IPS DF 4.7 (cell line): Measurements from ENCODE around the gene GID8.

Experiments used
- DNase-seq: peaks from one replicate; pipeline ENCODE4 v3.0.0-alpha.2; 2013; ENCODE audit warnings: low spot score; ENCODE audit errors: extremely low read depth

Gene GID8

GRCh38 chr20:62969179-62969760 is 31.3 kb downstream of the GID8 start:
- no peak for DNase-seq

DNA sequence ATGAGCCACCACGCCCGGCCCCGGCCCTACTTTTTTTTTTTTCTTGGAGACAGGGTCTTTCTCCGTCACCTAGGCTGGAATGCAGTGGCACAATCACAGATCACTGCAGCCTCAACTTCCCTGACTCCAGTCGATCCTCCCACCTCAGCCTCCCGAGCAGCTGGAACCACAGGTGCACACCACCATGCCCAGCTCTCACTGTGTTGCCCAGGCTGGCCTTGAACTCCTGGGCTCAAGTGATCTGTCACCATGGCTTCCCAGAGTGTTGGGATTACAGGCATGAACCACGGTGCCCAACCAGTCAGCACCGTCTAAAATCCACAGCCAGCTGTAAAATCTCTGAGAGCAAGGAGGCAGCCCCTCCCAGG is 32.0 kb downstream of the GID8 start:
- DNase-seq = no peak

DNA sequence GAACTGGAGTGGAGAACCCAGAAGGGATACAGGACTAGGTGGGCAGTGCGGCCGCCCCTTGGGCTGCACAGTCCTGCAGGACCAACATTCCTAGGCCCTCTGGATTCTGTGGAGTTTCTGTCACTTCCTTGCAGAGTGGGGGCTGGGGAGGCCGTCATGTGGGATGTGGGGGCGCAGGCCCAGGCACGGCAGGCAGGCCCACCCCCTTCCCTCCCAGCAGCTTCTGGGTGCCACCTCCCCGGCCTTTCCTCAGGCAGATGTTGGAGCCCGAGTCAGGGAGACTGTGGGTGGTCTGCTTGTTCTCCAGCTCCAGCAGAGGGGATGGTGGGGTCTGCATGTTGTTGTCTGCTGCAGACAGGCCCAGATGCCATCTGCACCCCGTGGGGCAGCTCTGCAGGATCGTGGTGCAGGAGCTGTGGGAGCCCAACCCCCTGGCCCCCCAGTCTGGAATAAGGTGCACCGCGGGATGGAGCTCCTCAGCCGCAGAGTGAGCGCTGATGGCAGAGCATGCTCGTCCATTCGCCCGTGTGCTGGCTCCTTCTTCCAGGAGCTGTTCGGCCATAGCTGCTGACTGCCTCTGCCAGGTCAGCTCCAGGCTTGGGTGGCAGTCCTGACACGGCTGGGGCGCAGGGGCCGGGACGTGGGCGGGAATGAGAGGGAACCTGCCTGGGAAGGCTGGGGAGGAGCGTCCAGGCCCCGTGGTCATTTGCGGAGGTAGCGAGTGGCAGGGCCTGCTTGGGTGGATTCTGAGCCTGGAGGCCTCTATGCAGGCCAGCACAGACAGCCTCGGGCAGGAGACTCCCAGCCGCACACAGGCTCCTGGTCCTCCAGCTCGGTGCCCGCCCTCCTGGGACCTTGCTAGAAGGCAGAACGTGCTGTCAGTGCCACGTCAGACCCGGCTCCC is 32.6 kb downstream of the GID8 start:
- no peak for DNase-seq

- DNase-seq = no peak
Measured at GRCh38 chr20:62971211-62971949, 33.4 kb downstream of the GID8 start.

- peak; percentile 46 for DNase-seq
Measured at GRCh38 chr20:62971950-62972844, 34.2 kb downstream of the GID8 start.

DNA sequence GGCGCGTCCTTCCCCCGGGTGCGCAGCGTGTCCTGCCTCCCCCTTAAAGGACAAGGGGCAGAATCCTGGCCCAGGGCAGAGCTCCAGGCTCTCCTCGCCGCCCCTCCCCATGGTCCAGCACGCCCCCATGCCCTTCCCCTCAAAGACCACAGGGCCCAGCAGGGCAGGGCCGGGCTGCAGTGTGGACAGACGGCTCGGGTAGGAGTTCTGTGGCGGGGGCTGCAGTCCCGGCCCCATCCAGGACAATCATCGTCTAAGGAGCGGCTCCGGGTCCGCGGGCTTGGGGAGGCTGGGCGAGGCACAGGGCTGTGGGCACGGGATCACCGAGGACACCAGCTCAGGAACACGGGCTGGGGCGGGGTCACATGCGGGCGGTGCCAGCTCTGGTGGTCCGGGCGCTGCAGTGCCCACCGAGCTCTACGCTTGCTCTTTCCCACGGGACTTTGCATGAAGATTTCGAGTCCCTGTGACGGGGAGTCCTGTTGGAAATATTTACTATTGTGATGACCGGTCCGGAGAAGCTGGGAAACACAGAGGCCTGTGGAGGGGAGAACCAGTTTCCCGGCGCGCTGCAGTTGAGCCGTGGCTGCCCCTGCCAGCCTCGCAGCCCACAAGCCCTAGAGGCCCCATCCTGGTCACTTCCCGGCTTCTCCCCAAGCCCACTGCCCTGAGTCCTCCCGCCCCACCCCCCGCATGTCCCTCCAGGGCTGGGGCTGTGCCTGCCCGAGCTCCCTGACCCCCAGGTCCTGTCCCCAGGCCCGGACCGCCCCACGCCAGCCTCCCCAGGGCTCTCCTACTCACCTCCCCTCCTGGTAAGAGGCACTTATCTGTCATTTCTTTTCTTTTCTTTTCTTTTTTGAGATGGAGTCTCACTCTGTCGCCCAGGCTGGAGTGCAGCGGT is 35.1 kb downstream of the GID8 start:
- no peak for DNase-seq

DNA sequence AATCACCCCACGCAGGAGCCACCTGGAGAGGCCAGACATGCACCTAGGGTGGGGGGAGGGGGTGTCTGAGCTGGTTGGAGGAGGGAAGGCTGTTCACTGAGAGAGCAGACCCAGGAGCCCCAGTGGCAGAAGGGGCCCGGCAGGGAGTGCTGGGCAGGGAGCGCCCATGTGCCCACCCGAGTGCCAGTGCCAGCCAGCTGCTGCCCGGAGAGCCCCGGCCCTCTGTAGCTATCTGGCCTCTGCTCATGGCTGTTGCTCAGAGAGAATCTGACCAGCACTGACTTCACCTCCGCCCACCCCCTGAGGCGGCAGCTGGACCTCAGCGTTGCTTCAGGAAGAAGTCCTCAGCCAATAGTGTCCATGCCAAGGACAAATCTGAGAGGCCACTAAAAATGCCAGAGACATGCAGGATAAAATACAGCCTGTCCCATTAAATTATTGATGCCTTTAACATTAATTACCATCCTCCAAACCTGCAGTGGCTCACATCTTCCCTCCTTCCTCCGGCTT is 37.4 kb downstream of the GID8 start:
- DNase-seq = no peak

- DNase-seq = no peak
Measured at GRCh38 chr20:62975812-62976508, 38.0 kb downstream of the GID8 start.

- no peak for DNase-seq
Measured at GRCh38 chr20:62976886-62977285, 38.9 kb downstream of the GID8 start.

DNA sequence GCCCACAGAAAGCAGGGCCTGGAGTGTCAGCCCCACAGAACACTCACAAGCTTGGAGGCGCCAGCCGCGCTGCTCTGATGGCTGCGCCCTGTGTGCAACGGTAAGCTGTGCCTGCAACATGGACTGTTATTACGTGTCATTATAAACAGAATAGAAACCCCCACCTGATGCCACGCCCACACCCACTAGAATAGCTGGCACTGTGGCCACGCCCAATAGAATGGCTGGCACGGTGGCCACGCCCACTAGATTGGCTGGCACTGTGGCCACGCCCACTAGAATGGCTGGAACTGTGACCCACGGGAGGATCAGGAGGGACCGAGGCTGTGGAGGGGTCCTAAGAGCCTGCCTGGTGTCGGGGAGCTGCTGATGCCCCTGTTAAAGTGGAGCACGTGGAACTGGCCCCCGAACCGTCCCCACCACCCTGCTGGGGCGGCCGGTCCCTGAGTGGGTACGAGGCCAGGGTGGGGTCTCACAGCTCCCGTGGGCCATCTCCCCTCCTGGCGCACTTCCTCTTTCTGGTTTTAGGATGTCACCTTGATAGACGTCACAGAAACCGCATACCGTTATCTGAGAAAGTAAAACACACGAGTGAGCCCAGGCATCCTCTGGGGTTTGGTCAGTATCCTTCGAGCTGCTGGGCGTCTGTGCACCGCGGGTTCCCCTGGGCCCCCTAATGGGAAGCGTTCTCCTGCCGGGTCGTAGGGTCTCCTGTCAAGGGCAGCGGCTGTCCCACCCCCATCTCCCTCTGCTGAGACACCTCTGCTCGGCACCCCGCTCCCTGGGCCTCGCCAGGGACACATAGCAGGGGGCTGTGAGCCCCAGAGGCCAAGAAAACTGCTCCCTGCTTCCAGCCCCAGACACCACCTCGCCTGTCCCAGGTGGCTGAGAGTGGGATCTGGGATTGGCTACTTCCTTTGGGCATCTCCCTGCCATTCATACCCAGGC is 39.9 kb downstream of the GID8 start:
- DNase-seq = no peak

DNA sequence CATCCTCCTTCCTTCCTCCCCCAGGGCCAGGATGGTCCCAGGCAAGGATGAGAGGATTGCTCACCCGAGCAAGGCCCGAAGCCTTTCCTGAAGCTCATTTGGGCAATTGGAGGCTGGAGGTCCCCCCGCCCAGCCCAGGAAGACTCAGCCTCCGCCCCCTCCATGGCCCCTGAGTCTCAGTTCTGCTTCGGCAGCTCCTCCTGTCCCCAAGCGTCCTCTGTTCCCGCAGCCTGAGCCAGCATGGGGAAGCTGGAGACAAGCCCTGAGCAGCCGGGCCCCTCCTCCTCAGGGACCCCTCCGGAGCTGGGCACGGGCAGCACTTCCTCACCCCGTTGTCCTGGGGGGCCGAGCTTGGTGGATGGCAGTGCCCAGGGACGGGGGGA is 40.6 kb downstream of the GID8 start:
- no peak for DNase-seq

DNA sequence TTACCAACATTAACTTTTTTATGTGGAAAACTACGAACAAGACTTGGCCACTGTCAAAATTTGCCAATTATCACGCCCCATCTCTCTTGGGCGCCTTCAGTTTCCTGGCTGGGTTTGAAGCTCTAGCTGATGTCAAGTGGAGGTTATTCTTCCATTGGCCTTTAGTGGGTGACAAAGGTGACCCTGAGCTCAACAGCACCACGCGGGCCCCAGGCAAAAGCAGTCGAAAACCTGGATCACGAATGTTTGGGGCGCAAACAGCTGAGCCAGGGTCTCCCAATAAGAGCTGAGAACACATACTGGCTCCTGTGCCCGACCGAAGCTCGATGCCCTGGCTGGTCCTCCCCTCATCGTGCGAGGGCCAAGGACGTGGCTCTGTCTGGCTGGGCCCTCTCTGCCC is 41.4 kb downstream of the GID8 start:
- no peak for DNase-seq

GRCh38 chr20:62979876-62980373 is 42.0 kb downstream of the GID8 start:
- no peak for DNase-seq

DNA sequence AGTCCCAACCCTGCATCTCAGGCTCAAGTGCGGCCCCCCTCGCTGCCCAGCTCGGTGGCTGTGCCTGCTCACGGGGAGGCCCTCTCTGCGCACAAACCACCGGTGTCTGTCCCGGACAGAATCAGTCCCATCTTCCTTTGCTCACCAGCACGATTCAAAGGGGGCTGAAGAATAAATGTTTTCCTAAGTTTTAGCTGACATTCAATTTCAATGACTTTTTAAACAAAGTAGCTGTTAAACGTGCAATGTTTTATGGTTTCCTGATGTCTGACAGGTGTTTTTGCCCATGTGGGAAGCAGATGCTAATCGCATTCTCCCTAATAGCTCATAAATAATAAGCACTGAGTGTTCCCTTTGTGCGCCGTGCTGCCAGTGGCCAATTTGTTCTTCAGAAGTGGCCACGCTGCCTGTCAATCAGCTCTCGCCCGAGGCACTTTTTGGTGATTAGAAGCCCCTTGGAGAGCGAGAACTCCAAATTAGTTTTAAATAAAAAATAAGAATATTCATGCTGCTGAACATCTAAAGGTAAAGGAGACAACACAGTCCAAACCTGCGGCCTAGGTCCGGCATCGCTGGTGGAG is 42.5 kb downstream of the GID8 start:
- DNase-seq = no peak

GRCh38 chr20:62980970-62981369 is 43.0 kb downstream of the GID8 start:
- DNase-seq = no peak

GRCh38 chr20:62982124-62983075 is 44.5 kb downstream of the GID8 start:
- DNase-seq = no peak

GRCh38 chr20:62983210-62983609 is 45.3 kb downstream of the GID8 start:
- DNase-seq = no peak
